Nephron progenitor cell (in vitro differentiated cells): ENCODE data around the gene ELOVL7.
"Not testable (repeated sequence)": the region's sequence is repeated elsewhere in the genome, so short reads cannot be mapped to it uniquely, and the experiment has no call there.

ENCODE experiments used
- DNase-seq: peaks from one replicate; pipeline ENCODE4 v3.0.0; 2021
- H3K27ac Mint-ChIP-seq: 2 replicates; pipeline ENCODE4 v1.8.0; 2021; ENCODE audit warnings: mild to moderate bottlenecking, moderate library complexity, mixed read lengths
- H3K27me3 Mint-ChIP-seq: 2 replicates; pipeline ENCODE4 v1.8.0; 2021; ENCODE audit warnings: mild to moderate bottlenecking, low read depth, mixed read lengths; ENCODE audit not compliant: poor library complexity
- H3K36me3 Mint-ChIP-seq: 2 replicates; pipeline ENCODE4 v1.8.0; 2021; ENCODE audit warnings: low read depth, mixed read lengths
- H3K4me1 Mint-ChIP-seq: 2 replicates; pipeline ENCODE4 v1.8.0; 2021; ENCODE audit warnings: mixed read lengths
- H3K4me3 Mint-ChIP-seq: 2 replicates; pipeline ENCODE4 v1.8.0; 2021; ENCODE audit warnings: mild to moderate bottlenecking, moderate library complexity, mixed read lengths
- H3K9me3 Mint-ChIP-seq: 2 replicates; pipeline ENCODE4 v1.8.0; 2021; ENCODE audit warnings: mild to moderate bottlenecking, moderate library complexity, mixed read lengths
- TF ChIP-seq, protein P1 (sequence below): fragments of 200-600 bp; sonication (generic); IDR thresholded peaks from 2 replicates; pipeline ENCODE4 v1.5.0; 2021; ENCODE audit warnings: antibody characterized with exemption

ELOVL7 gene

DNA sequence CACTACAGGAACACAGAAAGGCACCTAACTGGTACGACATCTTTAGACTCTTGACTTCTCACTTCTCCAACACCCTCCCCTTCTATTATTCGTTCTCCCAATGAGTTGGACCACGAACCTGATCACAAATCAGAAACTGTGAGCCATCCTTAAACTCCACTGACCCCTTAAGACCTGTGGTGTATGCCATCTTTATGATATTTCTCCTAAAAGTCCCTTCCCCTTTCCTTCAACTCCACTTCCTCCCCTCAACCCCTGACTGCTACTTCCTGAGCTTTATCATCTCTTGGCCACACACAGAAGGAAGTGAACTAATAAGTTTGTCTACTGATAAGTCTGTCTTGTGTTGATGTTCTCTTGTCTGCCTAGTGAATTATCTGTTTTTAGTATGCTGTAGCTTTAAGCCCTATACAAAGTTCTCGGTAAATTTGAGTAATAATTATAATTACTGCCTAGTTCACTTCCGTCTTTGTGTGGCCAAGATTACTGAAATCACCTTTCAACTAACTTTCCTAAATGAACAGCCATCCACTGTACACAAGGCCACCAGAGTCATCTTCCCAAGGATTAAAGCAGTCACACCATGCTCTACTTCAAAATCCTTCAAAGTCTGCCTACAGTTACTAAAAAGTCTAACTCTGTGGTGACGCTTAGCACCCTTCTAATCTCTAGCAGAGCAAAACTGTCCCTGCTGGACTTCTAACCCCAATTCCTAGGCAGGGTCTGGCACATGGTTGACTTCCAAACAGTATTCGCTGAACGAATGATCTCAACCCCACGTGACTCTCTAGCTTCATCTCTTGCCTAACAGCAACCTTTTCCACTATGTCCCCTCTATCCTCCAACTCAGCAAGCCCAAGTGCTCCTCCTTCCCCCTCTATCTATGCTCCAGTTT is 23.2 kb downstream of the ELOVL7 start:
- Mint-ChIP-seq H3K9me3 (no peaks in the 10 kb centered on the region), H3K27me3 (no peaks in the 10 kb centered on the region), H3K36me3 (no peaks in the 10 kb centered on the region), H3K4me1 (no peaks in the 10 kb centered on the region), H3K27ac (no peak overlapping the region), H3K4me3 (no peak overlapping the region)
- TF ChIP-seq, protein P1, sequence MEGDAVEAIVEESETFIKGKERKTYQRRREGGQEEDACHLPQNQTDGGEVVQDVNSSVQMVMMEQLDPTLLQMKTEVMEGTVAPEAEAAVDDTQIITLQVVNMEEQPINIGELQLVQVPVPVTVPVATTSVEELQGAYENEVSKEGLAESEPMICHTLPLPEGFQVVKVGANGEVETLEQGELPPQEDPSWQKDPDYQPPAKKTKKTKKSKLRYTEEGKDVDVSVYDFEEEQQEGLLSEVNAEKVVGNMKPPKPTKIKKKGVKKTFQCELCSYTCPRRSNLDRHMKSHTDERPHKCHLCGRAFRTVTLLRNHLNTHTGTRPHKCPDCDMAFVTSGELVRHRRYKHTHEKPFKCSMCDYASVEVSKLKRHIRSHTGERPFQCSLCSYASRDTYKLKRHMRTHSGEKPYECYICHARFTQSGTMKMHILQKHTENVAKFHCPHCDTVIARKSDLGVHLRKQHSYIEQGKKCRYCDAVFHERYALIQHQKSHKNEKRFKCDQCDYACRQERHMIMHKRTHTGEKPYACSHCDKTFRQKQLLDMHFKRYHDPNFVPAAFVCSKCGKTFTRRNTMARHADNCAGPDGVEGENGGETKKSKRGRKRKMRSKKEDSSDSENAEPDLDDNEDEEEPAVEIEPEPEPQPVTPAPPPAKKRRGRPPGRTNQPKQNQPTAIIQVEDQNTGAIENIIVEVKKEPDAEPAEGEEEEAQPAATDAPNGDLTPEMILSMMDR = no peak
- DNase-seq = no peak

- H3K9me3 Mint-ChIP-seq, H3K36me3 Mint-ChIP-seq, H3K4me3 Mint-ChIP-seq, H3K27me3 Mint-ChIP-seq, H3K27ac Mint-ChIP-seq, DNase-seq, H3K4me1 Mint-ChIP-seq: not testable (repeated sequence)
These were observed 27.9 kb downstream of the ELOVL7 start for GRCh38 chr5:60816138-60816537.

DNA sequence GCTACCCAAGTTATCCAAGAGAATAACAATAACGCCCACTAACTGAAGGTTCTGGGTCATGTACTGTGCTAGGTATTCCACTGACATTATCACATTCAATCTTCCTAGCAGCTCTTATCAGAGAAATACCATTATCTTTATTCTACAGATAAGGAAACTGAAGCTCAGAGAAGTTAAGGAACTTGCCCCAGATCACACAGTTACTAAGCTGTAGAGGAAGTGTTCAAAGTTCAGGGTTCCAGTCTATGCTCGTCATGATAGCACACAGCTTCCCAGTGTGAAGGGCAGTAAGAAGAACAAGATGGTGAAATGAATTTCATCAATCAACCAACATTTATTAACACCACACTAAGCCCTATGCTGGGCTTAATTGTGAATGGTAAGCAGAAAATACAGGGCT is 29.6 kb downstream of the ELOVL7 start:
- H3K36me3 Mint-ChIP-seq = no peaks in the 10 kb centered on the region
- H3K4me1 Mint-ChIP-seq = no peaks in the 10 kb centered on the region
- H3K27me3 Mint-ChIP-seq = no peaks in the 10 kb centered on the region
- no peak overlapping the region for H3K4me3 Mint-ChIP-seq
- DNase-seq = no peak
- no peak overlapping the region for H3K27ac Mint-ChIP-seq
- TF ChIP-seq, protein P1 = no peak
- H3K9me3 Mint-ChIP-seq = no peaks in the 10 kb centered on the region

DNA sequence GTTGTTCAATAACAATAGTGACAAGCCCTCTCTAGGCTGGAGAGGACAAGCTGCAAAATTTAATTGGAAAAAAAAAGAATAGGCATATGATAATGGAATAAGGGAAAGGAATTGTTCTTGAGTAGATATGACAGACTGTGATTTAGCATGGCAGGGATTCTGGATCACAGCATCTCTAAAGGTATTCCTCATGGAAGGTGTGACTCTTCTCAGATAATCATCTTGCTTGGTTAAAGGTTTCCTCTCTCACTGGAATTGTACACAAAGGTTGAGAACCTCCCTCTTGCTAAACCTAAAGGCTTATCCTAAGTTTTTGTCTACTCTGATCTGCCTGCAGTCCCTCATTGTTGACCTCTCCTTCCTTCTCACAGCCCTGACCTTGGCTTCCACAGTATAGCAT is 31.6 kb downstream of the ELOVL7 start:
- H3K4me3 Mint-ChIP-seq = no peak overlapping the region

GRCh38 chr5:60811105-60811504 is 33.0 kb downstream of the ELOVL7 start:
- Mint-ChIP-seq H3K36me3 (no peaks in the 10 kb centered on the region), H3K27ac (no peak overlapping the region), H3K4me1 (no peaks in the 10 kb centered on the region), H3K4me3 (no peak overlapping the region), H3K27me3 (peaks cover 3% of the 10 kb centered on the region), H3K9me3 (peaks cover 4% of the 10 kb centered on the region)
- no peak for DNase-seq
- TF ChIP-seq, protein P1 = no peak

More for the DNA sequence above, 31.6 kb downstream of the ELOVL7 start:
- TF ChIP-seq, protein P1 = no peak
- no peak for DNase-seq
- Mint-ChIP-seq H3K27me3 (peaks cover 3% of the 10 kb centered on the region), H3K27ac (no peak overlapping the region), H3K36me3 (no peaks in the 10 kb centered on the region), H3K4me1 (no peaks in the 10 kb centered on the region), H3K9me3 (peaks cover 1% of the 10 kb centered on the region)

DNA sequence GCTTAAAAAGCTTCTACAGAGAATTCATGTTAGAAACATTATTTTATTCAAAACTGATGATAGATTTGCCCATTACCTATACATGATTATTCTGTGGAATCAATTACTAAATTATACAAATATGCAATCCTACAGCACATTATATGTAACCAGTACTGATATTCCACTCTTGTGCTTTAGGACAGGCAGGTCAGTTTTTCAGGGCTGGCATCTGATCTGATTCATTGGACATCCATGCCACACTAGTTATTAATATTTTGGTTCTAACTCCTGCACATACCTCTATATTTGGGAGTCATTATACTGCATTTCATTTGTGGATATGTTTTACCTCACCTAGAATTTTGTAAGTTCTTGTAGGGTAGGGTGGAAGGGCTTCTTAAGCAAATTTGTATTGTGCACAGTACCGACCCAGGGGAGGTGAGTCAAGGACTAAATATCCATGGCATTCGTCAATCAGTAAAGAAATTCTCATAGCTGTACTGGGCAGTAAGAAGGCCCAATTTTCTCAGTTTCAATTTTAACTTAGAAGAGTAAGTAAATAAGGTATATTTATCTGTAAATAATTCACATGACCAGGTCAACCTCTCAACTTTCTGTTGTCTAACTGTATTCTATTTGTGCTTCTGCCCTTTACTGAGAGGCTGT is 33.5 kb downstream of the ELOVL7 start:
- Mint-ChIP-seq H3K27ac (no peak overlapping the region), H3K27me3 (peaks cover 3% of the 10 kb centered on the region), H3K4me3 (no peak overlapping the region), H3K4me1 (no peaks in the 10 kb centered on the region), H3K9me3 (peaks cover 4% of the 10 kb centered on the region), H3K36me3 (no peaks in the 10 kb centered on the region)
- TF ChIP-seq, protein P1 = no peak
- no peak for DNase-seq
